Ovary (tissue), 9 donors: ENCODE data around the gene KLHL25. TPM values are rescaled to one million over a fixed set of nuclear protein-coding genes. Genes with fewer than 3 reads are reported as not detected.

Experiments
- DNase-seq, 5 donors: peaks; one replicate each; pipeline ENCODE4 v3.0.0-alpha.2; 2019 to 2020
- H3K27ac ChIP-seq, 2 donors: fragments of 200-600 bp; one replicate each; pipeline versions ENCODE4 v1.5.1 to v1.8.0; 2019 to 2022
- H3K27me3 ChIP-seq: fragments of 200-600 bp; one replicate; pipeline ENCODE4 v1.8.0; 2022
- H3K36me3 ChIP-seq: fragments of 200-600 bp; sonication (generic); one replicate; pipeline ENCODE4 v1.5.1; 2019
- H3K4me1 ChIP-seq: one replicate; pipeline ENCODE4 v1.8.1; 2013; ENCODE audit warnings: mild to moderate bottlenecking, moderate library complexity; ENCODE audit not compliant: insufficient read depth
- H3K4me3 ChIP-seq: fragments of 200-600 bp; sonication (generic); one replicate; pipeline ENCODE4 v1.5.1; 2017
- H3K9me3 ChIP-seq, 2 donors: fragments of 200-600 bp in 1 of 2; sonication (generic) in 1 of 2; one replicate each; pipeline versions ENCODE4 v1.5.1 to v1.8.1; 2013 to 2019; ENCODE audit warnings: mild to moderate bottlenecking in 1 of 2, moderate library complexity in 1 of 2
- CTCF ChIP-seq, 3 donors: fragments of 450-650 bp in 2 of 3; fragments of 200-600 bp in 1 of 3; IDR thresholded peaks; one replicate each; pipeline versions ENCODE4 v1.5.1 to v1.8.0; 2016 to 2022; ENCODE audit warnings: antibody characterized with exemption in 3 of 3, mild to moderate bottlenecking in 1 of 3
- EP300 ChIP-seq: sonication (generic); formaldehyde crosslinking; IDR thresholded peaks from one replicate; pipeline ENCODE4 v1.6.1; 2017; ENCODE audit warnings: antibody characterized with exemption
- POLR2A ChIP-seq: fragments of 450-650 bp; IDR thresholded peaks from one replicate; pipeline ENCODE4 v1.6.1; 2017; ENCODE audit warnings: antibody characterized with exemption, mild to moderate bottlenecking, moderate library complexity
- WGBS, 3 donors: extraction: QIAGEN DNeasy Blood & Tissue Kit in 1 of 3; methylation state at CpG; one replicate each; pipeline versions ENCODE4 v1.1.5 to v1.1.7; 2013 to 2017; 5-methylcytosine and 5-hydroxymethylcytosine counted together
- intact Hi-C, 4 donors: fragments of 100-400 bp; cut with DNase I; formaldehyde crosslinking; loops; one replicate each; pipeline versions ENCODE4 v1.11.0 to v1.15.1; 2022 to 2023
- polyA plus RNA-seq, 2 donors: library from polyadenylated mRNA; stranded (reverse); fragments of 200-250 nt in 1 of 2; fragments of 350-450 nt in 1 of 2; fragmentation: Illumina TruSeq in 1 of 2; extraction: RNeasy Lipid Tissue Mini Kit (QIAGEN cat#74804) in 1 of 2; gene quantifications; one replicate each; pipeline ENCODE4 v1.2.3, GENCODE V29; 2013 to 2014
- total RNA-seq, 7 donors: library from RNA; depleted of rRNA in 2 of 7; stranded (reverse); fragments of >200 nt in 2 of 7; fragmentation: NEBNext Ultra II Directional in 3 of 7; extraction: Animal tissue kit (Norgen Biotek cat#: 25700) in 3 of 7; gene quantifications; one replicate each; pipeline versions ENCODE4 v1.1.0 to v1.2.4, GENCODE V29; 2016 to 2023
- donor health status: DM: no; HTN: no; CAD: no; lungs with moderate emphysema.
- donor health status: DM: no; HTN: no; CAD: no.
- donor health status: Bipolar disorder and iron deficiency.
- donor health status: DM: yes; HTN: yes; CAD: no.
- donor health status: DM: no; HTN: no; CAD: no.
- donor health status: DM: yes; HTN: yes; CAD: no.

KLHL25 gene
- total and polyA plus RNA-seq, 9 donors: 0.58 to 9.6 (median 5.8) TPM

GRCh38 chr15:85722374-85723152 is 72.2 kb downstream of the KLHL25 start:
- Histone ChIP-seq H3K27me3 (no peaks in the 10 kb centered on the region), H3K36me3 (no peaks in the 10 kb centered on the region), H3K4me1 (peaks cover 14% of the 10 kb centered on the region), H3K4me3 (no peak overlapping the region), H3K27ac (peak overlapping the region in 1 of 2 donors; percentile 32), H3K9me3 (no peaks in the 10 kb centered on the region)
- TF ChIP-seq POLR2A (no peak), EP300 (no peak), CTCF (IDR thresholded peaks at IDR 0.05) (no peak)
- no peak for DNase-seq
- WGBS, 3 donors: 11 to 18% (median 14%) methylated on average over 1 of the region's 1 CpG
- intact Hi-C loops: loop anchor here in 2 of 4 donors (10.0 kb wide), 2 partner anchors 108 to 238 kb away; no protein-coding TSS in a partner anchor

GRCh38 chr15:85718981-85719380 is 75.7 kb downstream of the KLHL25 start:
- no peak for TF ChIP-seq POLR2A
- no peak for TF ChIP-seq EP300
- TF ChIP-seq CTCF (IDR thresholded peaks at IDR 0.05): no peak
- Histone ChIP-seq H3K9me3 (no peaks in the 10 kb centered on the region), H3K27ac (no peak overlapping the region), H3K36me3 (no peaks in the 10 kb centered on the region), H3K4me3 (no peak overlapping the region), H3K4me1 (no peaks in the 10 kb centered on the region), H3K27me3 (no peaks in the 10 kb centered on the region)
- WGBS, 3 donors: 84 to 98% (median 95%) methylated on average over 4 of the region's 4 CpGs
- intact Hi-C loops: loop anchor here in 1 of 4 donors (10.0 kb wide), 1 partner anchor 104 kb away; no protein-coding TSS in a partner anchor
- DNase-seq: no peak

- H3K4me1 ChIP-seq: no peaks in the 10 kb centered on the region
- intact Hi-C loops: loop anchor here in 1 of 4 donors (10.0 kb wide), 1 partner anchor 104 kb away; no protein-coding TSS in a partner anchor
- H3K36me3 ChIP-seq: no peaks in the 10 kb centered on the region
- TF ChIP-seq CTCF (IDR thresholded peaks at IDR 0.05) (no peak), EP300 (no peak), POLR2A (no peak)
- H3K27ac ChIP-seq: no peak overlapping the region
- no peak overlapping the region for H3K4me3 ChIP-seq
- no peak for DNase-seq
- H3K9me3 ChIP-seq: no peaks in the 10 kb centered on the region
- 86 to 88% (median 88%) methylated on average over 12 of the region's 12 CpGs for WGBS, 3 donors
- H3K27me3 ChIP-seq: no peaks in the 10 kb centered on the region
These were observed 76.3 kb downstream of the KLHL25 start for GRCh38 chr15:85718271-85718971.

GRCh38 chr15:85717212-85717611 is 77.5 kb downstream of the KLHL25 start:
- H3K9me3 ChIP-seq: no peaks in the 10 kb centered on the region
- DNase-seq: no peak
- no peaks in the 10 kb centered on the region for H3K4me1 ChIP-seq
- 95 to 100% (median 99%) methylated on average over 2 of the region's 2 CpGs for WGBS, 3 donors
- intact Hi-C loops: loop anchor here in 1 of 4 donors (10.0 kb wide), 1 partner anchor 102 kb away; no protein-coding TSS in a partner anchor
- H3K36me3 ChIP-seq: no peaks in the 10 kb centered on the region
- TF ChIP-seq POLR2A (no peak), EP300 (no peak), CTCF (IDR thresholded peaks at IDR 0.05) (no peak)
- H3K4me3 ChIP-seq: no peak overlapping the region
- no peak overlapping the region for H3K27ac ChIP-seq
- H3K27me3 ChIP-seq: no peaks in the 10 kb centered on the region
